GM10248 (cell line): ENCODE data around the gene TMEM256.

ENCODE experiments used
- CTCF ChIA-PET: fragments of 300-600 bp; sonication (Branson Sonifier 250); formaldehyde crosslinking; extraction: SDS; loops from one replicate; lab custom pipeline; 2021; ENCODE audit warnings: antibody characterized with exemption; lab: Yijun Ruan, JAX
- POLR2A ChIA-PET: fragments of 350-650 bp; sonication (Branson Sonifier 250); formaldehyde crosslinking; extraction: SDS; loops from one replicate; lab custom pipeline; 2020; ENCODE audit warnings: antibody characterized with exemption; lab: Yijun Ruan, JAX
- DNase-seq: peaks from one replicate; pipeline ENCODE4 v3.0.0; 2012; ENCODE audit errors: extremely low spot score
- TF ChIP-seq, protein P1 (sequence below): IDR thresholded peaks from 2 replicates; pipeline ENCODE4 v1.5.1; 2012; ENCODE audit warnings: mild to moderate bottlenecking, low read depth; ENCODE audit errors: extremely low read depth, missing control alignments, control extremely low read depth

TMEM256 gene

DNA sequence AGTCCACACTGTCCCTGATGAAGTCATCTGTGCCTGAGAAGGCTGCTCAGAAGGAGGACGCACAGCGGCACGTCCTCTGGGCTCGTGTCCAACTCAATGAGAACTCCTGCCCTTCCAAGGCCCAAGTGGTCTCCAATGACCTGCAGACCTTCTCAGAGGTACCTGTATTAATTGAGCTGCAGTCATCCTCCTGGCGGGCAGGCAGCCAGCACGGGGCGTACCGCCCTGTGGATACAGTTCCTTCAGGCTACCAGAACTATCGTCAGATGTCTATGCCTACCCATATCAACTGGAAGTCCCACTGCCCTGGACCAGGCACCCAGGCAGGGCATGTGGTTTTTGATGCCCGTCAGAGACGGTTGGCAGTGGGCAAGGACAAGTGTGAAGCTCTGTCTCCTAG, 28.4 kb upstream of the TMEM256 start:
- TF ChIP-seq, protein P1, sequence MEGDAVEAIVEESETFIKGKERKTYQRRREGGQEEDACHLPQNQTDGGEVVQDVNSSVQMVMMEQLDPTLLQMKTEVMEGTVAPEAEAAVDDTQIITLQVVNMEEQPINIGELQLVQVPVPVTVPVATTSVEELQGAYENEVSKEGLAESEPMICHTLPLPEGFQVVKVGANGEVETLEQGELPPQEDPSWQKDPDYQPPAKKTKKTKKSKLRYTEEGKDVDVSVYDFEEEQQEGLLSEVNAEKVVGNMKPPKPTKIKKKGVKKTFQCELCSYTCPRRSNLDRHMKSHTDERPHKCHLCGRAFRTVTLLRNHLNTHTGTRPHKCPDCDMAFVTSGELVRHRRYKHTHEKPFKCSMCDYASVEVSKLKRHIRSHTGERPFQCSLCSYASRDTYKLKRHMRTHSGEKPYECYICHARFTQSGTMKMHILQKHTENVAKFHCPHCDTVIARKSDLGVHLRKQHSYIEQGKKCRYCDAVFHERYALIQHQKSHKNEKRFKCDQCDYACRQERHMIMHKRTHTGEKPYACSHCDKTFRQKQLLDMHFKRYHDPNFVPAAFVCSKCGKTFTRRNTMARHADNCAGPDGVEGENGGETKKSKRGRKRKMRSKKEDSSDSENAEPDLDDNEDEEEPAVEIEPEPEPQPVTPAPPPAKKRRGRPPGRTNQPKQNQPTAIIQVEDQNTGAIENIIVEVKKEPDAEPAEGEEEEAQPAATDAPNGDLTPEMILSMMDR = no peak
- DNase-seq = no peak
- ChIA-PET CTCF (interaction anchor here (0.8 to 1.5 kb wide), 4 partner anchors 12 to 151 kb away, joined by 3 to 5 read pairs (median 3); partner anchors contain the start of genes SENP3, SLC2A4 and SPEM1), POLR2A (interaction anchor here (0.5 to 0.6 kb wide), 2 partner anchors 9 to 41 kb away, joined by 3 read pairs; no protein-coding TSS in a partner anchor)

DNA sequence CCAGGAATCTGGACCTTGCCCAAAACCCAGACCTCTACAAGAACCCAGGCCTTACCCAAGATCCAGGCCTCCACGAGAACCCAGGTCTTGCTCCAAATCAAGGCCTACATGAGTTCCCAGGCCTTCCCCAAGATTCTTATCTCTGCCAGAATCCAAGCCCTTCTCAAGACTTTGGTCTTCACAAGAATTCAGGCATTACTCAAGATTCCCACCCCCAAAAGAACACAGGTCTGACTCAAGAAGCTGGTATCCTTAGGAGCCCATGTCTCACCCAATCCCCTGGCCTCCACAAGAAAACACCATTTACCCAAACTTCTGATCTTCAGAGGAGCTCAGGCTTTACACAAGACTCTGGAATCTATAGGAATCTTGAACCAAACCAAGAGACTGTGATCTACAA, 27.3 kb upstream of the TMEM256 start:
- POLR2A ChIA-PET = no interaction called here

DNA sequence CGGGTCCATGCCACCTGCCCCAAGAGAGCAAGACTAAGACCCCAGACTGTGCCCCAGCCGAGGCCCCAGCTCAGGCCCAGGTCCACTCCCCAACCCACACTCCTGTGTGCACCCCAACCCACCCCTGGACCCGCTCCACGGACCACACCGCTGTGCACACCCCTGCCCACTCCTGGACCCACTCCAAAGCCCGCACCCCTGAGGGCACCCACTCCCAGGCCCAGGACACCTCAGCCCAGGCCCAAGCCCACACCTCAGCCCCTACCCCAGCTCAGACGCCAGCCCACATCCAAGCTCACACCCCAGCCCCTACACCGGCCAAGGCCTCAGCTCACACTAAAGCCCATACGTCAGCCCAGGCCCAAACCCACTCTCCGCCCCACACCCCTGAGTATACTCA, 25.8 kb upstream of the TMEM256 start:
- DNase-seq = no peak
- ChIA-PET POLR2A (no interaction called here), CTCF (no interaction called here)
- TF ChIP-seq, protein P1 = no peak

More for the DNA sequence above, 27.3 kb upstream of the TMEM256 start:
- no peak for DNase-seq
- TF ChIP-seq, protein P1 = no peak
- CTCF ChIA-PET = interaction anchor here (1.5 kb wide), 1 partner anchor 13 kb away, joined by 5 read pairs; no protein-coding TSS in a partner anchor

DNA sequence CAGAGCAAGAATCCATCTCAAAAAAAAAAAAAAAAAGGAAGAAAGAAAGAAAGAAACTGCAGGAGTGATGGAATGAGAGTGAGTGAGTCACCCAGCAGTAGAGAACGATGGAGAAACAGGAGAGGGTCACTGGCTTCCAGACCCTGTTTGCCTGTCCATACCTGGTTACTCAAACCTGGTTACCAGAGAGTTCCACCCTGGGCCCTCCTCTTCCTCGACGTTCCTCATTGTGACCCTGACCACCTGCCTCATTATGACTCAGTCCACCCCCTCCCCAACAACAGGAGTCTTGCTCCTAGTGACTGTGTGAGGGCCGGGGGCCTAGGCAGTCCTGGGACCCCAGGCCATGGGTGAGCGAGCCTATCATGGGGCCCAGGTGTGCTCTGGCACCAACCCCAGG, 24.7 kb upstream of the TMEM256 start, which contains the start of gene SPEM3:
Gene SPEM3, plus strand, starts transcription at position 301 of the 400 bp plus-strand sequence. Its CDS starts 46 bp downstream, at position 347.
- TF ChIP-seq, protein P1 = no peak
- DNase-seq = no peak
- ChIA-PET CTCF (interaction anchor here (0.8 to 1.0 kb wide), 2 partner anchors 73 to 132 kb away, joined by 3 read pairs; no protein-coding TSS in a partner anchor), POLR2A (no interaction called here)

DNA sequence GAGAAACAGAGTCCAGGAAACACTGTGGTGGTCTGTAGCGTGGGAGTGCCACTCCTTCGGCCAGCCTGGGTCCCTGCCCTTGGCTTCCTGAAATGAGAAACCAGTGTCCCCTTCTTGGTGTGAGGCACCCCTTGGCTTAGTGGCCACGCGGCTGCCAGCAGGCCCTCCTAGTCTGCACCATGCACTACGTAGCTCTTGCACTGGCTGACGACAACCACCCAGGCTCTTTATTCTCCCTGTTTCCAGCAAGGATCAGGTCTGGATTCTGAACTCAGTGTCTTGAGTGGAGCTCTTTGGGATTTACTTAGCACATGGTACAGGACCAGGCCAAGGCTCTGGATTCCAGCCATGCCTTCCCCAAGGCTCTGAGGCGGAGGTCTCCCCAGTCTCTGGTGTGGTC, 23.7 kb upstream of the TMEM256 start:
- DNase-seq = no peak
- ChIA-PET POLR2A (no interaction called here), CTCF (interaction anchor here (0.6 to 4.1 kb wide), 4 partner anchors 9 to 72 kb away, joined by 3 to 19 read pairs (median 3); partner anchors contain the start of genes TMEM102 and TMEM95)
- TF ChIP-seq, protein P1 = no peak

DNA sequence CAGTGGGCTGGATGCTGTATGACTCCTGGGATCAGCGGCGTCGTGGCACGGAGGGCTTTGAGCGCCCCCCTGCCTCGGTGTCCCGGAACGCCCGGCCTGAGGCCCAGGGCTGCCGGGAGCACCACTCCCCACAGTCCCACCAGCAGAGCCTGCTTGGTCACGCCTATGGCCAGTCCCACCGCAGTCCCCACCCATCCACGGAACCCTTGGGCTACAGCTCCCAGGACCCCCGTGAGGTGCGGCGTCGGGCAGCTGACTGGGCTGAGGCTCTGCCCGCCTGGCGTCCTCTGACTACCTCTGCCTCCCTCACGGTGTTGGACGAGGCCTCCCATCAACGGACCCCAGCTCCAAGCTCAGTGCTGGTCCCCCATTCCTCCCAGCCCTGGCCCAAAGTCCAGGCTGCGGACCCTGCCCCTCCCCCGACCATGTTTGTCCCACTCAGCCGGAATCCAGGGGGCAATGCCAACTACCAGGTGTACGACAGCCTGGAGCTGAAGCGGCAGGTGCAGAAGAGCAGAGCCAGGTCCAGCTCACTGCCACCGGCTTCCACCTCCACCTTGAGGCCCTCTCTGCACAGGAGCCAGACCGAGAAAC, 23.1 kb upstream of the TMEM256 start:
- TF ChIP-seq, protein P1 = no peak
- CTCF ChIA-PET = interaction anchor here (0.6 to 4.1 kb wide), 4 partner anchors 9 to 71 kb away, joined by 3 to 19 read pairs (median 3); partner anchors contain the start of genes TMEM102 and TMEM95
- DNase-seq = no peak
- POLR2A ChIA-PET = no interaction called here
